Activated CD4-positive, CD25-positive, alpha-beta regulatory T cell (primary cell): Measurements from ENCODE around the gene ADGRV1.
"Not testable (repeated sequence)": the region's sequence is repeated elsewhere in the genome, so short reads cannot be mapped to it uniquely, and the experiment has no call there.

ENCODE experiments used
- DNase-seq, 4 experiments: peaks; one replicate each; lab custom pipeline; 2025; lab: John Stamatoyannopoulos, UW

Gene ADGRV1

DNA sequence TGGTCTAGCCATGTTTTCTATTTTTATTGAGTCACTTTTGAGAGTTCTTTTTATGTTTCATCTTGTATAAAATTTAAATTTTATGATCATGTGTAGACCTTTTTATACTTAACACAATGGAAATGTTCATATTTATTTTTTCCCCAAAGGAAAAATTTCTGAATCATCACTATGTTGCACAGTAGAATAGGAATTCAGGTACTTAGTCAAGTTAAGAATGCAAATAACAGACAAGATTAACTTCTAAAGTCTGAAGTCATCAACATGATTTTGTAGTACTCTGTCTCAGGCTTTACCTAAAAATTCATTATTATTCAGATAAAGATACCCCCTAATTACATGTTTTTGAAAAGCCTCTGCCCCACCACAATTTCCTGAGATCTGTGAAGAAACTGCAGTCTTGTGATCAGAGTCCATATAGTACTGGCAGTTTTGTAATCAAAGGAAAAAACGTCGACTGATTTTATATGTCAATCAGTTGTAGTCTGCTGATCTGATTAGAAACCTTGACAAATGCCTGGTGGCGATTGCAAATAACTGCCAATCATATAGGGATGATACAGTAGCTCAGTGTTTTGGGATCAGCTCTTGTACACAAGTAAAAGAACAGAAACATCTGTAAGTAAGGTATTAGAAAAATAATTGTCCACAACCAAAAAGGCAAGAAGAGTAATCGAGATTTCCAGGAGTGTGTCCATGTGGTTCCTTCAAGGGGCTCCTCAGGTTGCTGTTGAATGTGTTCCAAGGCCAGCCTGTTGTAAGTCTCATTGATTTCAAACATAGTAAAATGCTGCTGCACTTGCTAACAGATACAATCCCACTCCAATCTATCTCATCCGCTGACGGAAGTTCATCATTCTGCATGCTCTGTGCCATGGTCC lies 472.2 kb downstream of the ADGRV1 start:
- no peak for DNase-seq

DNA sequence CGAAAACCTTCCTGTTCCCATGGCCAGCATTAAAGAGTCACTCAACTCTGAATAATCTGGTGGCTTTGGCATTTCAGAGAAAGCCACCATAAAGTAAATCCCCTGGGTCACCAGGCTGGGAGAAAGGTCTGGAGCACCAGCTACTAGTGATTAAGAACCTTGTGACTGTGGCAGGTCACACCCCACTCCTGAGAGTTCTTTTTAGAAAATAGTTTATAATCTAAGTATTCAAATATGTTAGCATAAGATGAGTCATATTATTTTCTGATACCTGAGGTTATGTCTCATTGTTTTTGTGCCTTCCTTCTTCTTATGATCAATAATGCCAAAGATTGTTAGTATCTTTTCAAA lies 472.8 kb downstream of the ADGRV1 start:
- DNase-seq, result no peak

- no peak for DNase-seq
Observed at GRCh38 chr5:91032125-91032524, 473.5 kb downstream of the ADGRV1 start.

GRCh38 chr5:91033370-91033769 lies 474.8 kb downstream of the ADGRV1 start:
- no peak for DNase-seq

GRCh38 chr5:91038180-91038808 lies 479.7 kb downstream of the ADGRV1 start:
- no peak for DNase-seq

GRCh38 chr5:91041132-91041531 lies 482.5 kb downstream of the ADGRV1 start:
- DNase-seq, result not testable (repeated sequence)

DNA sequence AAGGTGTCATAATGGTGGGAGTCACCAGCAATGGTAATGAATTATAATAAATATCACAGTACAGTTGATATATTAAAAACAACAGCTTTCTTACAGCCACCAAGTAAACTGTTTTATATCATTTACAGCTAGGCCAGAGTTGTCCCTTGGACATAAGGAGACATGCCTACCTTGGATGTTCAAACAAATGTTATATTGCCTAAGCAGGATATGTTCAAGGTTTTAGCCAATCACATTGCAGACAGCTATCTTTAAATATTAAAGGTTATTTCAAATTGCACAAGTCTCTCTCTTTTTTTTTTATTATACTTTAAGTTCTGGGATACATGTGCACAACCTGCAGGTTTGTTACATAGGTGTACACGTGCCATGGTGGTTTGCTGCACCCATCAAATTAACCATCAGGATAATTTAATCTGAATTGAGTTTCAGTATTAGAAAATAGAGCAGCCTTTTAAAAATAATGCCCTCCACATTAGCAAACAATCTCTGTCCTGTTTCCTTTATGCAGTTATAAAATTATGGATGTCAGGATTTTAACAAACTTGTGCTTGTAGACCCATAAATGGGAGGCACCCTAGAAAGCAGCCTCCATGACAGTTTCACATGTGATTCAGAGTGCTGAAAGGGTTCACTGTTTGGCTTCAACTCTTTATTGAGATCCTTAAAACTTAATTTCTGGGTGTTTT lies 483.8 kb downstream of the ADGRV1 start:
- no peak for DNase-seq

- DNase-seq, result no peak
Observed at GRCh38 chr5:91042936-91043255, 484.3 kb downstream of the ADGRV1 start.

DNA sequence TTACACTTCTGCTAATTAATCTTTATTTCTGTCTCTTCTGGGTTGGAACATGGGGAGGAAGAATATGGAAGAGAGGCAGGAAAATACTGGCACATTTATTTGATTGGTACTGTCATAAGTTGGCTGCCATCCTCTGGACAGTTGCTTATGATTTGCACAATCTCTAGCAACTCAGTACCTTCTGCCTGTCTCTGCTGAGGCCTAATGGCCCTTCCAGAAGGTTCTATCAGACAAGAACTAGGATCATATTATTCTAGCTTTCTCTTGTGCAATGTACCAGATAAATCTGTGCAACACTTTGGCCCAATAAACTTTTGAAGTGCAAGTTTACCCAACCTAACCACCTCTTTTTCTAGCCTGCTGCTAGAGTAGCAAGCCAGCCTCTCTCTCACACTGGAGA lies 489.5 kb downstream of the ADGRV1 start:
- DNase-seq, result no peak

GRCh38 chr5:91049112-91049511 lies 490.5 kb downstream of the ADGRV1 start:
- no peak for DNase-seq

- no peak for DNase-seq
Observed at GRCh38 chr5:91049800-91050199, 491.2 kb downstream of the ADGRV1 start.

DNA sequence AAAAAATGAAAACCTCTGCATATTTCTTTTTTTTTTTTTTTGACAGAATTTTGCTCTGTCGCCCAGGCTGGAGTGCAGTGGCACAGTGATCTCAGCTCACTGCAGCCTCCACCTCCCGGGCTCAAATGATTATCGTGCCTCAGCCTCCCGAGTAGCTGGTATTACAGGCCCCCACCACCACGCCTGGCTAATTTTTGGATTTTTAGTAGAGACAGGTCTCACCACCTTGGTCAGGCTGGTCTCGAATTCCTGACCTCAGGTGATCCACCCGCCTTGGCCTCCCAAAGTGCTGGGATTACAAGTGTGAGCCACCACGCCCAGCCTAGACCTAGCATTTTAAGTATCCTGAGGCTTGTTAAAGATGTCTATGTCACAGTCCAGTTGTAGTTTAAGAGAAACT lies 493.8 kb downstream of the ADGRV1 start:
- DNase-seq, result not testable (repeated sequence)

DNA sequence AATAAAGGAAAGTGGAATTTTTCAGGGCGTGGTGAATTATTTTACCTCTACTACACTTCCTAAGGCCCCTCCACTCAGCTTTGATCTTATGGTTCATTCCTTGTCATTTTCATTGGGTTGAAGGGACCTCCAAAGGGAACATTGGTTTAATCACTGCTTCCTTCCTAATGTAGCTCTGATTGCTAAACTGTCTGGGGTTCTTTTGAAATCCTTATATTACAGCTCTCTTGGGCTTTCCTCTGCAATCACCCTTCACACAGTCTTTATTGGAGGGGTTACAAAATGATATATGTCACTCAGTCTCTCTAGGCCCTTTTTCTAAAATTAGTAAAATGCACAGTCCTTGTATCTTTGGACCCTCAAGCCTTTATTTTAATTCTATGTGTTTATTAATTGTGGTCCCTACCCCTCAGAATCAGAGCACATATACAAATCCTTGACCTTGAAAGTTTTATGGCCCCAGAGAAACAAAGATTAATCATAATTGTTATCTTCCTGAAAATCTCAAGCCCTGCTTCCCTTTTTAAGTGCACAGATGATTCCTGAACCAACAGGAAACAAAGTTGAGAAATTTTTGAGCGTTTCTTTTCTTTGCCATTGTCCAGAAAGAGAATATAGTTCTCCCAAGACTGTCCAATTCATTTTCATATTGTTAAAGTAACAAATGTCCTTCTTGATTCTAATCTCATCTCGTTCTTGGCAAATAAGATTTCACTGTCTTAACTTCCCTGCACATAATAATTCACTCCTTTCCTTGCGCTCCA lies 494.6 kb downstream of the ADGRV1 start:
- DNase-seq, result no peak

- DNase-seq, result no peak
Observed at GRCh38 chr5:91053741-91054025, 495.1 kb downstream of the ADGRV1 start.

GRCh38 chr5:91058155-91058554 lies 499.6 kb downstream of the ADGRV1 start:
- no peak for DNase-seq

DNA sequence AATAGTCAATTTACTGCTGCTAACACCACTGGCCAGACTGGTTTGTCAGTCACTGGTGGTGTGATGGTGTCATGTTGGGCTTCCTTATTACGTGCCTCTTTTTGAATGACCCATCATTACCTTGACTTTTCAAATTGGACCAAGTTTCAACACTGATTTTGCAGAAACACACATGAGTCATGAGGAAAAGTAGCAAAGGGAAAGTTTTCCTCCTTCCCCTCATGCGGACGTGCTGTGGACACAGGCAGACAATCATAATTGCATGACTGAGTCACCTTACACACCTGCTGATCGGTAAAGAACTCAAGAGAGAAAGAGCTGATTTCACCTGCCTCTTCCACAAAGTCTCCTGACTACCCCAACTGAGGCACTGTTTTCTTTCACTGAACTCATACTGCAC lies 500.0 kb downstream of the ADGRV1 start:
- DNase-seq, result no peak

- no peak for DNase-seq
Observed at GRCh38 chr5:91059409-91059808, 500.8 kb downstream of the ADGRV1 start.

DNA sequence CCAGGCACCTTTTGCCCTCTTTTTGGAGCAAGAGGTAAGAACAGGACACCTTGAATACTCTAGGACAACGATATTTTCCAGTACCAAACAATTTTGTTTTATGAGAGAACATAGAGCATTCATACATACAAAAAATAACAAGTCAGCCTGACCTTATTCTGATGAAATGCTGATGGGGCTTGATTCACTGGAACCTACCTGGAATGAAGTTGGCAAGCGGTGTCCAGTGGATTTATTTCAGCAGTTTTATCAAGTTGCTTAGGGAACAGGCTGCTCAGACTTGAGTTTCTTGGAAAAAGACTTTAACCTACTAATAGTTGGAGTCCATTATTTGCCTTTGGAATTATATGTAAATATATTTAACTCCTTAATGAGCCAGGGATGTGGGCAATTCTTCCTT lies 502.5 kb downstream of the ADGRV1 start:
- no peak for DNase-seq

- DNase-seq, result no peak
Observed at GRCh38 chr5:91061946-91062562, 503.5 kb downstream of the ADGRV1 start.

GRCh38 chr5:91063098-91063690 lies 504.6 kb downstream of the ADGRV1 start:
- not testable (repeated sequence) for DNase-seq

GRCh38 chr5:91065496-91065895 lies 506.9 kb downstream of the ADGRV1 start:
- DNase-seq, result no peak

DNA sequence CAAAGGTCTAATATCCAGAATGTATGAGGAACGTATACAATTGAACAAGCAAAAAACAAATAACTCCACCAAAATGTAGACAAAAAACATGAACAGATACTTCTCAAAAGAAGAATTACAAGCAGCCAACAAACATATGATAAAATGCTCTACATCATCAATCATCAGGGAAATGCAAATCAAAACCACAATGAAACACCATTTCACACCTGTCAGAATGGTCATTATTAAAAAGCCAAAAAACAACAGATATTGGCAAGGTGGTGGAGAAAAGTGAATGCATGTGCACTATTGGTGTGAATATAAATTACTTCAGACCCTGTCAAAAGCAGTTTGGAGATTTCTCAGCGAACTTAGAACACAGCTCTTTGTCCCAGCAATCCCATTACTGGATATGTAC lies 510.8 kb downstream of the ADGRV1 start:
- DNase-seq, result no peak
